ENCODE measurements around the gene CBR1. TPM values are rescaled to one million over a fixed set of nuclear protein-coding genes. Genes with fewer than 3 reads are reported as not detected.
A peak's percentile ranks its signal among the peaks of the same experiment; 100 is the strongest.

CBR1 gene
- total and polyA plus RNA-seq, 3 donors from 2014 or later, result 44.1 to 137 (median 78.9) TPM

- Histone ChIP-seq H3K9me3 (no peaks in the 10 kb centered on the region), H3K4me1 (no peaks in the 10 kb centered on the region), H3K27me3 (no peaks in the 10 kb centered on the region), H3K27ac (no peak overlapping the region), H3K4me3 (no peak overlapping the region), H3K36me3 (ENCODE audit: low read depth, missing control alignments) (no peaks in the 10 kb centered on the region)
- no peak for DNase-seq
- WGBS, 2 donors, result 93% methylated on average over 8 of the region's 8 CpGs
- TF ChIP-seq POLR2A (IDR thresholded peaks at IDR 0.05), result no peak
- no peak for TF ChIP-seq CTCF (IDR thresholded peaks at IDR 0.05)
- intact Hi-C loops (cut with DNase I; ENCODE audit: low total_unique reads), result no loop called here
Observed at GRCh38 chr21:36024782-36025181, 45.0 kb upstream of the CBR1 start.

- Histone ChIP-seq H3K9me3 (no peaks in the 10 kb centered on the region), H3K4me3 (no peak overlapping the region), H3K4me1 (no peaks in the 10 kb centered on the region), H3K36me3 (ENCODE audit: low read depth, missing control alignments) (no peaks in the 10 kb centered on the region), H3K27ac (no peak overlapping the region), H3K27me3 (no peaks in the 10 kb centered on the region)
- intact Hi-C loops (cut with DNase I; ENCODE audit: low total_unique reads), result no loop called here
- TF ChIP-seq POLR2A (IDR thresholded peaks at IDR 0.05), result no peak
- WGBS, 2 donors, result 87 to 94% methylated on average over 5 of the region's 5 CpGs
- no peak for DNase-seq
Observed at GRCh38 chr21:36027347-36027746, 42.5 kb upstream of the CBR1 start.

- H3K9me3 ChIP-seq, result no peaks in the 10 kb centered on the region
- H3K4me3 ChIP-seq, result no peak overlapping the region
- no peaks in the 10 kb centered on the region for H3K36me3 ChIP-seq (ENCODE audit: low read depth, missing control alignments)
- DNase-seq, result peak; percentile 83
- no peak for TF ChIP-seq POLR2A (IDR thresholded peaks at IDR 0.05)
- TF ChIP-seq CTCF (IDR thresholded peaks at IDR 0.05), result peak; percentile 75 to 97 (median 90)
- intact Hi-C loops (cut with DNase I; ENCODE audit: low total_unique reads), result no loop called here
- H3K27ac ChIP-seq, result no peak overlapping the region
- no peaks in the 10 kb centered on the region for H3K27me3 ChIP-seq
- WGBS, 2 donors, result 27 to 33% methylated on average over 25 of the region's 25 CpGs
- H3K4me1 ChIP-seq, result no peaks in the 10 kb centered on the region
Observed at GRCh38 chr21:36028127-36029069, 41.4 kb upstream of the CBR1 start.

GRCh38 chr21:36029309-36029708 lies 40.5 kb upstream of the CBR1 start:
- WGBS, 2 donors, result 79 to 92% methylated on average over 8 of the region's 8 CpGs
- H3K9me3 ChIP-seq, result no peaks in the 10 kb centered on the region
- no peak overlapping the region for H3K27ac ChIP-seq
- intact Hi-C loops (cut with DNase I; ENCODE audit: low total_unique reads), result no loop called here
- no peaks in the 10 kb centered on the region for H3K27me3 ChIP-seq
- no peaks in the 10 kb centered on the region for H3K4me1 ChIP-seq
- no peak for TF ChIP-seq CTCF (IDR thresholded peaks at IDR 0.05)
- TF ChIP-seq POLR2A (IDR thresholded peaks at IDR 0.05), result no peak
- DNase-seq, result no peak
- no peak overlapping the region for H3K4me3 ChIP-seq
- no peaks in the 10 kb centered on the region for H3K36me3 ChIP-seq (ENCODE audit: low read depth, missing control alignments)

- no peak for DNase-seq
- Histone ChIP-seq H3K4me3 (no peak overlapping the region), H3K9me3 (no peaks in the 10 kb centered on the region), H3K4me1 (no peaks in the 10 kb centered on the region), H3K27ac (no peak overlapping the region), H3K27me3 (no peaks in the 10 kb centered on the region), H3K36me3 (ENCODE audit: low read depth, missing control alignments) (no peaks in the 10 kb centered on the region)
- intact Hi-C loops (cut with DNase I; ENCODE audit: low total_unique reads), result no loop called here
- TF ChIP-seq POLR2A (IDR thresholded peaks at IDR 0.05) (no peak), CTCF (IDR thresholded peaks at IDR 0.05) (no peak)
- 49 to 63% methylated on average over 16 of the region's 16 CpGs for whole genome bisulfite sequencing, 2 donors
Observed at GRCh38 chr21:36030581-36031189, 39.1 kb upstream of the CBR1 start.

Data from testis (tissue), 3 donors.